IPS-NIHi7 (cell line): ENCODE measurements around the gene PRAMEF4.
"Not testable (repeated sequence)": the region's sequence is repeated elsewhere in the genome, so short reads cannot be mapped to it uniquely, and the experiment has no call there.

Experiments used
- DNase-seq: peaks from one replicate; pipeline ENCODE4 v3.0.0; 2012; ENCODE audit warnings: mixed read lengths; ENCODE audit errors: extremely low spot score

The PRAMEF4 gene

DNA sequence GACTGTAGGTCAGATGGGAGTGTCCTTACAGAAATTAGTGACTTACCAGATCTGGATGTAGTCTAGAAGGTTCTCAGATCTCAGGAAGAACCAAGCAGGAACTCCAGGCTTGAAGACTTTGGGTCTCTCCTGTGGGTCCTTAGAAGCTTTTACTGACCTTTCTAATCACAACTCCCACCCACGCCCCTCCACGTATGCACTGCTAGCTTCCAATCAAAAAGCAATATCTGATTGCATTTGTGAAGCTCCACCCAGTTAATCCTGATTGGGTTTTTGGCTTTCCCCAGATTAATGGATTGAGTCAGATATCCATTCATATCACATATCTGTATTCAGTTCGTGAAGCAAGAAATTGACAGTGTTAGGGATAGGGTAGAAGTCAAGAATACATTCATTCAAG lies at the start of gene PRAMEF4:
Gene PRAMEF4, minus strand, starts transcription at position 101 of the 400 bp plus-strand sequence. CDS start 2,807 bp downstream, outside the sequence.
- not testable (repeated sequence) for DNase-seq

DNA sequence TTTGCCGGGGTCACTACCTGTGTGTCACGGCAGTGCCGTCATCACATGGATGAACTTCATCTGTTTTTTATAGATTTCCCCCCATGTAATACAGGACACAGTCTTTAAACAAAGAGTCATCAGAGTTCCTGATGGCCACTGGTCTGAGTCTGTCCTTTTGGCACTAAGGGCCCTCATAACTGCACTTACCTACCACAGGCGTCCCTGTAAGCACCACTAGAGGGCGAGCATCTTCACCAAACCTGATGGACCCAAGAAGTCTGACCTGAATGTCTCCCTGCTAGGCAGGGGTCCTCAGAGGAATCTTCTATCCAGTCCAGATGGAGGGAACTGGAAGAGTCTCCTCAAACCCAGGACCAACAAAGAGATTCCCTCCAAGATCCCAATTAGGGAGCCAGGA lies 38.4 kb upstream of the PRAMEF4 start:
- not testable (repeated sequence) for DNase-seq

DNA sequence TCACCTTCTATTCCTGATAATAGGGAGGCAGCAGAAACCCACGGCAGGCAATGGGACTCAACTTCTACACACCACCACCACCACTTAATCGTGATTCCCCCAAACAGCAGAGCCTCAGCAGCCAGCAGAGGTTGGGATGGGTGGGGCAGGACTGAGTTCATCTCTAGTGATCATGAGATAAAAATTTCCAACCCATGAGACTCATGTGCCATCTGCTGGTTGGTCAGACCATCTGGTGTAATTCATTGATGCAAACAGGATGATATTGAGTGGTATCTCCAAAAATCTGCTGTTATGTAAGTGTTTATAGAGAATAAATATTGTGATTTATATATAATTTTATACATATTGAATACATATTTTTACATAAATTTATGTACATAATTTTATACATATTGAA lies 35.7 kb upstream of the PRAMEF4 start:
- not testable (repeated sequence) for DNase-seq

DNA sequence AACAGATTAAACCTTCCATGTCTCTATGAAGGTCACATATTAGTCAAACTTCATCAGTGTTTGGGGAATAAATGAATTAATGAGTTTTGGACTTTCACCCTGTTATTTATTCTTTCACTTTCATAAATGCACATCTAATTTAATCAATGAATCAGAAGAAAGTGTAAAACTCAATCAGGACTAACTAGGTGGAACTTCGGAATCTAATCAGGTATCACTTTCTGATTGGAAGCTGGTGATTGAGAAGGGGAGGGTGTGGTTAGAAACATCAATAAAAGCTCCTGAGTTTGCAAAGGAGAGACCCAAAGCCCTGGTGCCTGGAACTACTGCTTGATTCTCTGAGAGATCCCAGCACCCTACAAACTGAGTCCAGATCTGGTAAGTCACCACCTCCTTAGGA lies 30.3 kb upstream of the PRAMEF4 start, which contains the start of gene PRAMEF7:
Gene PRAMEF7, plus strand, starts transcription at position 301 of the 400 bp plus-strand sequence. CDS start 1,083 bp downstream, outside the sequence.
- DNase-seq = not testable (repeated sequence)

DNA sequence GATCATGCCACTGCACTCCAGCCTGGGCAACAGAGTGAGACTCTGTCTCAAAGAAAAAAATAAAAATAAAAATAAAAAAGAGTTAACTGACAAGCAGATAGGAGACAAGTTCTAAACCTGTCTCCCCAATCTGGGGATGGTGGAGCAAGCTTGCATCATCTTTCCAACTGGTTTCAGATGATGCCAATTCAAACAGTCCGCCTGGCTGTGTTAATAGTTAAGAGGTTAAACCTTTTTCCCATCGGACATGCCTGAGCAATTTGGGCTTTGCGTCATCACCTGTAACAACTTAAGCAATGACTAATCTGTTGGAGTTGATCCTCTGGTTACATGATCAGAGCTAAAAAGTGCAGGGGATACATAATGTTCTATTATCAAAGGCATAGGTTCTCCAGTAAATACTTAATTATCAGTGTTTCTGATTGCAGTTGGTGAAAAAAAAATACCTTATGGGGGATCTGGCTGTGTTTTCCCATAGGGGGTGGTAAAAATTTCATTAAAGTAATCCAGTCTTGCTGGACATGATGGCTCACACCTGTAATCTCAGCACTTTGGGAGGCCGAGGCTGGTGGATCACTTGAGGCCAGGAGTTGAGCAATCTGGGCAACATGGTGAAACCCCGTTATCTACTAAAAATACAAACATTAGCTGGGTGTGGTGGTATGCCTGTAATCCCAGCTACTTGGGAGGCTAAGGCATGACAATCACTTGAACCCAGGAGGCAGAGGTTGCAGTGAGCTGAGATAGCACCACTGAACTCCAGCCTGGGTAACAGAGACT lies 18.0 kb upstream of the PRAMEF4 start:
- DNase-seq = not testable (repeated sequence)

DNA sequence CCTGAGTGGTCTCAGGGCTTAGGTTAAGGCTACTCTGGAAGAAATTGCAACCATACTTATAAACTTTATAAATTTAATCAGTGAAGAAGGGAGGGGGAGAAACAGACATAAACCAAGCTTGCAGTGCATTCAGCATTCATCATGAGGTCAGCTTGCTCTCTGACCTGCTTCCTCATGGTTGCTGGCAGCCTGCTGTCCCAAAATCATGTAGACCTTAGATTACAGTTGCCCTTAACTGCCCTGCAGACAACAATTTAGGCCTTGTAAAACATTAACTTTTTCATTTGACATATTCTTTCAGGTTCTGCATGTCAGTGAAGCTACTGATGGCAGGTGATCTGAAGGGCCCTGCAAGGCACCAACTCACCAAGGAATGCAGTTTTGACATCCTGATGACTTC lies 13.2 kb upstream of the PRAMEF4 start:
- DNase-seq = not testable (repeated sequence)

DNA sequence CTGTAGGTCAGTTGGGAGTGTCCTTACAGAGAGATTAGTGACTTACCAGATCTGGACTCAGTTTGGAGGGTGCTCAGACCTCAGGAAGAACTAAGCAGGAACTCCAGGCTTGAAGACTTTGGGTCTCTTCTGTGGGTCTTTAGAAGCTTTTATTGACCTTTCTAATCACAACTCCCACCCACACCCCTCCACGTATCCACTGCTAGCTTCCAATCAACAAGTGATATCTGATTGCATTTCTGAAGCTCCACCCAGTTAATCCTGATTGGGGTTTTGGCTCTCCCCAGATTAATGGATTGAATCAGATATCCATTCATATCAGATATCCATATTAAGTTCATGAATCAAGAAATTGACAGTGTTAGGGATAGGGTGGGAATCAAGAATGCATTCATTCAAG lies 12.2 kb upstream of the PRAMEF4 start, which contains the start of gene PRAMEF10:
Gene PRAMEF10, minus strand, starts transcription at position 101 of the 400 bp plus-strand sequence. CDS start 2,423 bp downstream, outside the sequence.
- not testable (repeated sequence) for DNase-seq

DNA sequence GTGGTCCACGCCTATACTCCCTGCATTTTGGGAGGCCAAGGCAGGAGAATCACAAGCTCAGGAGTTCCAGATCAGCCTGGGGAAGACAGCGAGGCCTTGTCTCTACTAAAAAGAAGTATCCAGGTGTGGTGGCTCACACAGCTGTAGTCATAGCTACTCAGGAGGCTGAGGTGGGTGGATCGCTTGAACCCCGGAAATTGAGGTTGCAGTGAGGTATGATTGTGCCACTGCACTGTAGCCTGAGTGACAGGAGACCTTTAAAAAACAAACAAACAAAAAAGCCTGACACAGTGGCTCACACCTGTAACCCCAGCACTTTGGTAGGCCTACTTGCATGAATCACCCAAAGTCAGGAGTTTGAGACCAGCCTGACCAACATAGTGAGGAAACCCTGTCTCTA lies 7.5 kb downstream of the PRAMEF4 start:
- not testable (repeated sequence) for DNase-seq

DNA sequence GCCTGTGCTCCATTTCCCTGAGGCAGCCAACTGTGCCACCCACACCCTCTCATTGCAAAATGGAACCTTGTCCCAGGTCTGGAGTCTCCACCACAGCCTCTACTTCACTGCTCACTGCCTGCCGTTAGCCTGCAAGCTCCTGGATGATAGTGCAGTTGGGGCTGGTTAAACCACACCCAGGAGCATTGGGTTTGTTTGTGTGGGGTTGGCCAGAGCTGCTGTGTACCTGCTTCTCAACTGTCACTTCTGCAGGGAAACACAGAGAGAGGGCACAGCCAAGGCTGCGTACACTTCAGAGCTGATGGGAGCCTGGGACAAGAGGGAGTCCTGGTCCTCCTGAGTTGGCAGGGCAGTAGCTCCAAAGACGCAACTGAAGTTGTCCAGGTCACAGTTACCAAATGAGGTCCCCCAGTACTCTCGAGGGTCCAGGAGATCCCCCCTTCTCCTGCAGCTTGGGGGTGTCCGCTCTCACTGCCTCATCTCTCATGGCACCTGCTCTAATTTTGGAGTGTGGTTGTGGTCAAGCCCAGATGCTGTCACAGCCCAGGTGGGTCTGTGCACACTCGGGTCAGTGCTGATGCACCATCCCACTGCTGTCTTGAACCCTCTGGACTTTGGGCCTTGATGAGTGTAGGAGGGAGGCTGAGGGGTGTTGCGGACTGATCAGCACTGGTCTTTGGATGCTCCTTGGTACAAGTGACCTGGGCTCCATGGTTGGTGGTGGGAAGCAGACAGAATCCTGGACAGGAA lies 22.7 kb downstream of the PRAMEF4 start:
- not testable (repeated sequence) for DNase-seq

DNA sequence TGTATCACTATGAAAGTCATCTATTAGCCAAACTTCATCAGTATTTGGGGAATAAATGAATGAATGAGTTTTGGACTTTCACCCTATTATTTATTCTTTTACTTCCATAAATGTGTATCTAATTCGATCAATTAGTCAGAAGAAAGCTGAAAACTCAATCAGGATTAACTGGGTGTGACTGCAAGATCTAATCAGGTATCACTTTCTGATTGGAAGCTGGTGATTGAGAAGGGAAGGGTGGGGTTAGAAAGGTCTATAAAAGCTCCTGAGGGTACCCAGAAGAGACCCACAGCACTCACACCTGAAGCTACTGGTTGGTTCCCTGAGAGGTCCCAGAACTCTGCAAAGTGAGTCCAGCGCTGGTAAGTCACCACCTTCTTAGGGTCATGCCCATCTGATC lies 29.2 kb downstream of the PRAMEF4 start, which contains the start of gene PRAMEF2:
Gene PRAMEF2, plus strand, starts transcription at position 301 of the 400 bp plus-strand sequence. CDS start 1,924 bp downstream, outside the sequence.
- not testable (repeated sequence) for DNase-seq

DNA sequence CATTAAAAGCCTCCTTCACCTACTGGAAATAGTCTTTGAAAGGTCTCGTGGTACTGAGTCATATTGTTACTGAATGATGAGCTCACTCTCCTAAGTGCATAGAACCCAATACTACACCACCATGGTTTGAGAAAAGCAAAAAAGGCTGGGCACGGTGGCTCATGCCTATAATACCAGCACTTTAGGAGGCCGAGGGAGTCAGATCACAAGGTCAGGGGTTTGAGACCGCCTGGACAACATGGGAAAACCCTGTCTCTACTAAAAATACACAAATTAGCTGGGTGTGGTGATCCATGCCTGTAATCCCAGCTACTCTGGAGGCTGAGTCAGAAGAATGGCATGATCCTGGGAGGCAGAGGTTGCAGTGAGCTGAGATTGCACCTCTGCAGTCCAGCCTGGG lies 34.2 kb downstream of the PRAMEF4 start:
- DNase-seq = no peak

DNA sequence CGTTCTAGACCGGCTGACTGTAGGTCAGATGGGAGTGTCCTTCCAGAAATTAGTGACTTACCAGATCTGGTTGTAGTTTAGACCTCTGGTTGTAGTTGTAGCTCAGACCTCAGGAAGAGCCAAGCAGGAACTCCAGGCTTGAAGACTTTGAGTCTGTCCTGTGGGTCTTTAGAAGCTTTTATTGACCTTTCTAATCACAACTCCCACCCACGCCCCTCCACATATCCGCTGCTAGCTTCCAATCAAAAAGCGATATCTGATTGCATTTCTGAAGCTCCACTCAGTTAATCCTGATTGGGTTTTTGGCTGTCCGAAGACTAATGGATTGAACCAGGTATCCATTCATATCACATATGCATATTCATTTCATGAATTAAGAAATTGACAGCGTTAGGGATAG lies 37.4 kb downstream of the PRAMEF4 start, which contains the start of gene HNRNPCL1:
Gene HNRNPCL1, minus strand, starts transcription at position 101 of the 400 bp plus-strand sequence. CDS start 431 bp downstream, outside the sequence.
- not testable (repeated sequence) for DNase-seq

DNA sequence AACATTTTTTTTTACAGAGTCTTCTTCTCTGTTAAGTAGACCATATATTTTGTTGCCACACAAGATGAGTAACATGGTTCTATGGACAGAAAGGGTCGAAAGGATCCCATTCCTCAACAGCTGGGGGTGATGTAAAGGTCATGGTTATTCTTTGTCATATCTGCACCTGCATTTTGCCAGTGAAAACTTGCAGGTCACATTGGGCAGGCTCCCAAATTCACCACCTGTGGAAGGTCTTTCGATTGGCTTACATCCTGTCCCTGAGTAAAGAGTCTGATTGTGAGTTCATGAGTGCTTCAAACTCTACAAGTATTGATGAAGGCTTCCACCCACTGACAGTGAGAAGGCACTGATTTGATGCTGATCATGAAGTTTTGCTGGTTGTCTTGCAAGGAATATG lies 52.8 kb downstream of the PRAMEF4 start:
- not testable (repeated sequence) for DNase-seq

DNA sequence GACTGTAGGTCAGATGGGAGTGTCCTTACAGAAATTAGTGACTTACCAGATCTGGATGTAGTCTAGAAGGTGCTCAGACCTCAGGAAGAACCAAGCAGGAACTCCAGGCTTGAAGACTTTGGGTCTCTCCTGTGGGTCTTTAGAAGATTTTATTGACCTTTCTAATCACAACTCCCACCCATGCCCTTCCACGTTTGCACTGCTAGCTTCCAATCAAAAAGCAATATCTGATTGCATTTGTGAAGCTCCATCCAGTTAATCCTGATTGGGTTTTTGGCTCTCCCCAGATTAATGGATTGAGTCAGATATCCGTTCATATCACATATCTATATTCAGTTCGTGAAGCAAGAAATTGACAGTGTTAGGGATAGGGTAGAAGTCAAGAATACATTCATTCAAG lies 54.7 kb downstream of the PRAMEF4 start, which contains the start of gene PRAMEF11:
Gene PRAMEF11, minus strand, starts transcription at position 101 of the 400 bp plus-strand sequence. CDS start 2,621 bp downstream, outside the sequence.
- not testable (repeated sequence) for DNase-seq
